Measurements from ENCODE around the gene OR2Y1. TPM values are rescaled to one million over a fixed set of nuclear protein-coding genes. Genes with fewer than 3 reads are reported as not detected.
"Not testable (repeated sequence)": the region's sequence is repeated elsewhere in the genome, so short reads cannot be mapped to it uniquely, and the experiment has no call there.

The OR2Y1 gene
- total RNA-seq = not detected

GRCh38 chr5:180739958-180740357 is at the start of gene OR2Y1:
Gene OR2Y1, minus strand, starts transcription at chr5:180740058. Its CDS starts 0 bp downstream, at chr5:180740058.
- ATAC-seq (ENCODE audit: low FRiP score) = no peak
- no peak for TF ChIP-seq CTCF (IDR thresholded peaks at IDR 0.05)
- no peak for DNase-seq (ENCODE audit: low spot score)

- DNase-seq (ENCODE audit: low spot score); ATAC-seq (ENCODE audit: low FRiP score): not testable (repeated sequence)
These were observed 49.0 kb upstream of the OR2Y1 start for GRCh38 chr5:180788651-180789410.

- no peak for TF ChIP-seq CTCF (IDR thresholded peaks at IDR 0.05)
- ATAC-seq (ENCODE audit: low FRiP score) = no peak
- DNase-seq (ENCODE audit: low spot score) = no peak
These were observed 48.0 kb upstream of the OR2Y1 start for GRCh38 chr5:180787711-180788431.

- no peak for ATAC-seq (ENCODE audit: low FRiP score)
These were observed 46.9 kb upstream of the OR2Y1 start for GRCh38 chr5:180786531-180787398.

GRCh38 chr5:180785794-180786221 is 46.0 kb upstream of the OR2Y1 start:
- DNase-seq (ENCODE audit: low spot score) = no peak
- peak; percentile 52 for ATAC-seq (ENCODE audit: low FRiP score)
- TF ChIP-seq CTCF (IDR thresholded peaks at IDR 0.05) = no peak

More at GRCh38 chr5:180786531-180787398, 46.9 kb upstream of the OR2Y1 start:
- DNase-seq (ENCODE audit: low spot score) = no peak
- no peak for TF ChIP-seq CTCF (IDR thresholded peaks at IDR 0.05)

- no peak for TF ChIP-seq CTCF (IDR thresholded peaks at IDR 0.05)
- DNase-seq (ENCODE audit: low spot score) (no peak), ATAC-seq (ENCODE audit: low FRiP score) (peak; percentile 33)
These were observed 45.4 kb upstream of the OR2Y1 start for GRCh38 chr5:180785121-180785781.

Measured in omental fat pad (tissue), 4 donors.